Suppressor macrophage treated with lipopolysaccharide for 1 hour (primary cell): Measurements from ENCODE around the gene APOA1.
"Not testable (repeated sequence)": the region's sequence is repeated elsewhere in the genome, so short reads cannot be mapped to it uniquely, and the experiment has no call there.

Source experiments
- DNase-seq, 3 donors: peaks; one replicate each; pipeline ENCODE4 v3.0.0-alpha.2; 2020 to 2022

The APOA1 gene

DNA sequence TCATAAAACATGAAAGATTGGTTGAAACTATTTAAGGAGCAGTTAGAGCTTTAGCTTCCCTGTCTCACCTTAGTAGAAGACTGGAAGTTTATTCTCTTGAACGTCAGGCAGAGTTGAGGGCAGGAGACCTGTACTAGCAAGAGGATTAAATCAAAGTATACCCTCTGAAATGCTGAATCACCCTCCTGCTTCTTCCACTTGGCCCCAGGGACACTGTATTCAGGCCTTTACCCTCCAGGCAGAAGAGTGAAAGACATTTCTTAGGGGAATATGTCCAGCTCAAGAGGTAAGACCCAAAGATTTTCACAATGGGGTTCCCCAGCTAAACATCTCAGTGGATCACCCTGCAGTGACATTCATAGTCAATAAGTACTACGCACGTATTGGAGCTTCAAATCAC lies 26.2 kb downstream of the APOA1 start:
- no peak for DNase-seq

DNA sequence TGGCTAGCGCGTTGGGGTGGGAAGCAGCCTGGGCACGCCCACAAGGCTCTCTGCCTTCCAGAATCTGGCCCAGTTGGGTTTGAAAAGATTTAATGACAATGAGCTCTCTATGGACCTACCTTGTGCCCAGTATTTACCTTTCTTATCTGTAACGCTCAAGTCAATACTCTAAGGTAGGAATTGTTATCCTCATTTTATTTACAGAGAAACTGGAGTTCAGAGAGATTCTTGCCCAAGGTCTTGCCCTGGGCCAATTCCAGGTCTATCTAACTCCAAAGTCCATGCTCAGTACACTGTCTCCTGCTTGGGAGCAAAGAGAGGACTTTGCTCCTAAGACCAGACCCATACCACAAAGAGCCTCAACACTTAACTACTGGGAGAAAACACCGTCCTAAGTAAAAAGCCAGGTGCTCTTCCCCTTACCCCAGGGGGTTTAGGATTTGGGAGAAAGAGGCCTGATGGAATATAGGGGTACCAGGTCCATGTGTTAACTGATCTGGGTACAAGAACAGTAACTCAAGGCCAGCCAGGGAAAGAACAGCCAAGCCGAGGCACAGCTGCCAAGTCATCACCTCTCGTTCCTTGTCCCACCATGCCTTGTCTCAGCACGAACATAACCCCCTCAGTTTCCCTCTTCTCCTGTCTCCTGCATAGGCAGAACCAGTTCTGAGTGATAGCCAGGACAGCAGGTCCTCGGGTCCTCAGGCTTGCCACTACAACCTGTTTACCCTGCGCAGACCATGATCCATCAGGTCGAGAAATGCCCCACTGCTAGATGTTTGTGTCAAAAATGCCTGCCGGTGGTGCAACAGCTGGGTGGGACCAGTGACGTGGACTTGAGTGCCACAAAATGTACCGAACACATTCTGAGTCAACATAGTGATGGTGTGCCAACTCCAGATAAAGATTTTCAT lies 28.9 kb downstream of the APOA1 start:
- no peak for DNase-seq

DNA sequence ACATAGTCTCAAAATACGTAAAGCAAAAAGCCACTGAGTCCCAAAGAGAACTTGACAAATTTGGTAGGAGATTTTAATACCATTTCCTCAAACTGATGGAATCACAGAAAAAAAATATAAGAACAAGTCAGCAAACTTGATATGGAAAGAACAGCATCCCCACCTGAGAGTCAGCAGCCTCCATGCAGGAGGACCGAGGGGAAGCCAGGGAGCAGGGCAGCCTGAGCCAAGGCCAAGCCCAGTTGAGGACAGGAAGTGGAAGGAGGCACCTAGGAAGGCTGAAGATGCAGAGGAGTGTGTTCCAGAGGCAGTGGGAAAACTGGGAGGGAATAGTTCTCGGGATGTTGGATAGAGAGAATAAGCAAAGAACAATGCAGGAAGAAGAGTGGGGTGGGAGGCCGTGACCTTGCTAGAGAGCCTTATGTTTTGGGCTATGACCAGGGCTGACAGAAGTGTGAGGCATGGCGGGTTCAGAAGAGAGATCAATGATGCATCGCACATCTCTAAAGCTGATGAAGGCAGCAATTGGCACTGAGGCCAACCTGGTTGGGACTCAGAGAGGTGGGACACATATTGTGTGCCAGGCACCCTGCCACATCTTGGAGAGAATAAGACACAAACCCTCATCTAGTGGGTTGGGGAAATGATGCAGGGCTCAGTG lies 29.7 kb downstream of the APOA1 start:
- no peak for DNase-seq

DNA sequence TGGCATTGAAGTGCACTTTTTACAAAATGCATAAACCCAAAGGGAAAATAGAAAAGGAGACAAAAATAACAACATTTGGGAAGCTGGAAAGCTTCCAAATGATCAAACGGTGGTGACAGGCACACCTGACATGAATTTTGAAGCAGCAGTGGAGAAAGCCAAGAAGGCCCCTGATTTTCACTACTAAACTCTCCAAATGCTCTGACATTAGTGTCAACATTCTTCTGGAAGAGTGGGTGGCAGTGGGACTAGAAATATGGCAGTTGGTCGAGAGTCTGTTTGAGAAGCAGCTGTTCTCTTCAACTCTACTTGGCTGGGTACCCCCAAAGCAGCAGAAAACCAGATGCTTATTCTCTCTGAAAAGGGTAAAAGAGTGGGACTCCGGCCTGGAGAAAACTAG lies 33.4 kb downstream of the APOA1 start:
- DNase-seq = no peak

DNA sequence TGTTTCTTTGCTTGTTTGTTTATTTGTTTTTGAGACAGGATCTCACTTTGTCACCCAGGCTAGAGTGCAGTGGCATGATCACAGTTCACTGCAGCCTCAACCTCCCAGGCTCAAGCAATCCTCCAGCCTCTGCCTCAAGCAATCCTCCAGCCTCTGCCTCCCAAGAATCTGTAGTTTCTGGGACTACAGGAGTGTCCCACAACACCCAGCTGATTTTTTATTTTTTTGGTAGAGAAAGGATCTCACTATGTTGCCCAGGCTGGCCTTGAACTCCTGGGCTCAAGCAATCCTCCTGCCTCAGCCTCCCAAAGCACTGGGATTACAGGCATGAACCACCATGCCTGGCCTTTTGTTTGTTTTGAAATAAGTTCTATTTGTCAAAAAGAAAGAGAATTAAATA lies 35.8 kb downstream of the APOA1 start:
- not testable (repeated sequence) for DNase-seq

DNA sequence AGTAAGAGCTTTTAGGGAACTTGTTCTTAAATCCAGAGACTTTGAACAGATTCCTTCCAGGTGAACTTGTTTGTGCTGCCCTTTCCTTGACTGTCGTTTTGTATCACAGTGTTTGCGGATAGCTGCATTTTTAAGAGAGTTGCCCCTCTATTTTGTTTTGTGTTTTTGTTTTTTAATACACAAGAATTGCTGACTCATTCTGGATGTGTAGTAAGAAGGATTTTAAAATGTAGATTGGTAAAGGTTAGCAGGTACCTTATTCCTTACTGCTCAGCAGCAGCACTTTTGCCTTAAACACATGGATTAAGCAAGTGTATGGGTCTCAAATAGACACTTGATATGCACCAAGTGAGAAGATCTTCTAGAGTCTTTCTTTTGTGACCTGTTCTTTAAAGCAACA lies 36.8 kb downstream of the APOA1 start:
- no peak for DNase-seq

DNA sequence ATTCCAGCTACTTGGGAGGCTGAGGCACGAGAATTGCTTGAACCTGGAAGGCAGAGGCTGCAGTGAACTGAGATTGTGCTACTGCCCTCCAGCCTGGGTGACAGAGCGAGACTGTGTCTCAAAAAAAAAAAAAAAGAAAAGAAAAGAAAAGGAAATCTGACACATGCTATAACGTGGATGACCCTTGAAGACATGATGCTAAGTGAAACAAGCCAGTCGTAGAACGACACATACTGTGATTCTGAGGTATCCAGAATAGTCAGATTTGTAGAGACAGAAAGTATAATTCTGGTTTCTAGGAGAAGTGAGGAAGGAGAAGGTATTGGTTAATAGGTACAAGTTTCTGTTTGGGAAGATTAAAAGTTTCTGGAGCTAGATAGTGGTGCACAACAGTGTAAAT lies 39.1 kb downstream of the APOA1 start:
- no peak for DNase-seq

DNA sequence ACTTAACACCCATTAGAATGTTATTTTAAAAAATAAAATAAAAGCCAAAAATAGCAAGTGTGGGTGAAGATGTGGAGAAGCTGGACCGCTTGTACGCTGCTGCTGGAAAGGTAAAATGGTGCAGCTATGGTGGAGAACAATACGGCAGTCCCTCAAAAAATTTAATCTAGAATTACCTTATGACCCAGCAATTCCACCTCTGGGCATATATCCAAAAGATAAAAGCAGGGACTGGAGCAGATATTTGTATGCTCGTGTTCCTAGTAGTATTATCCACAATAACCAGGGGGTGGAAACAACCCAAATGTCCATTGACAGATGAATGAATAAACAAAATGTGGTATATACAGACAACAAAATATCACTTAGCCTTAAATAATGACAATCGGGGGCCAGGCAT lies 39.6 kb downstream of the APOA1 start:
- no peak for DNase-seq

DNA sequence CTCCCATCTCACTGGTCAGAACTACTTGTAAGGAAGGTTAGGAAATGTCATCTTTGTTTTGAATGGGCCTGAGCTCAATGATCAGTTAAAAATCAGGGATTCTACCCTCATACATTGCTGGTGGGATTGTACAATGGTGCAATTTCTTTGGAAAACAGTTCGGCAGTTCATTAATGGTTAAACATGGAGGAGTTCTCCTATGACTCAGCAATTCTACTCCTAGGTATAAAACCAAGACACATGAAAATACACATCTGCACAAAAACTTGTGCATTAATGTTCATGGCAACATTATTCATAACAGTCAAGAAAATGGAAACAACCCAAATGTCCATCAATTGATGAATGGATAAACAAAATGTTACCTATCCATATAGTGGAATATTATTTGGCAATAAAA lies 40.9 kb downstream of the APOA1 start:
- no peak for DNase-seq

DNA sequence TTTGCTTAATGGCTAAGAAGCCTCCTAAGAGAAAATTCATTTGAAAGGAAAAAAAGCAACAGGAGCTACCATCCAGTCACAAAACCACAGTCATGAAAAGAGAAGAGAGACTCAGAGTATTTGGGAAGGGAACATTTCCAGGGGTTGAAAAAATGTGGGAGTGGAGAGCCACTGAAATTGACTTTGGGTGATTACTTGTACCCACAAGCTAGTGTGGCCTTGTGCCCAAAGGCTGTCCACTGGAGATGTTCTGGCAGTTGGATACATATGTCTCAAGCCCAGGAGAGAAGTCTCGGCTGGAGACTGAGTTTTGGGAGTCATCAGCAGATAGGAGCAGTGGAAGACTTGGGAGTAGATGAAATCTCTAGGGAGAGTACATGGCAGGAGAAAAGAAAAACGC lies 42.6 kb downstream of the APOA1 start:
- no peak for DNase-seq

DNA sequence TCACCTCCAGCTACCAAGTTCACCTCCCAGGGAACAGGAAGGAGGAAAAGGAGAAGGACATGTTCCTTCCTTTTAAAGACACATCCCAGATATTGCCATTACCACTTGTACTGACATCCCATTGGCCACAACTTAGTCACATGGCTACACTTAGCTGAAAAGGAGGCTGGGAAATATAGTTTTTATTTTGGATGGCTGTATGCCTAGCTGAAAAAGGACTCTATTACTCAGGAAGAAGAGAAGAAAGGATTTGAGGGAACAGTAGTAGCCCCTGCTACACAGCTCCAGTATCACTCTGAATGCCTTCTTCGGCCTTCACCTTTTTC lies 43.7 kb downstream of the APOA1 start:
- DNase-seq = no peak

DNA sequence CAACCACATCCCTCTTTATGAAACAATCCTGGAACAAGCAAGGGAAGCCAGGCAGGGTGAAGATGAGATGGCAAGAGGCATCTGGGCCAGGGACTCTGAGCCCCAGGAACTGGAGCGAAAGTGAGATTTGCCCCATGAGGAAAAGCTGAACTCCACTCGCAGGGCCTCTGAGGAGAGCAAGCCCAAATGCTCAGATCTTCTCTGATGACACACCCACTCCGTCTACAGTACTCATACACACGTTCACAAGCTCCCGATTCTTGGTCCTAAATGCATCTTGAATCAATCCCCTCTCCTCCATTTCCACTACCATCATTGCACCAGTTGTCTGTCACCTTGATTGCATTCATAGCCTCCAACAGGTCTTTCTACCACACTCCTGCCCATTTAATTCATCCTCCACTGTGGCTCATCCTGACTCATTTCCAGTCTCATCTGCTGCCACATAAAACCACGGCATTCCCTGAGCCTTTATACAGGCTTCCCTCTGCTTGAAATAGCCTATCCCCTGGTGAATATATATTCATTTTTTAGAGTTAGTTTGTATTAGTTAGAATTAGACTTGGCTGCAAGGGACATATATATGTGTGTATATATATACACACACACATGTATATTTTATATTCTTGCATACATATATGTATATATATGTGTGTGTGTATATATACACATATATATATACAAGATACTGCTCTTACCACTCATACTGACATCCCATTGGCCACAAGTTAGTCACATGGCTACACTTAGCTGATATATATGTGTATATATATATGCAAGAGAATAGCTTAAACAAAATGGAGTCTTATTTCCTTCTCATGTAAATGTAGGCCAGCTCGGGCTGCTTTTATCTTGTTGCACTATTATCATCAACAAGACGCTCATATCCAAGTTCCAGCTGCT lies 44.3 kb downstream of the APOA1 start:
- no peak for DNase-seq

DNA sequence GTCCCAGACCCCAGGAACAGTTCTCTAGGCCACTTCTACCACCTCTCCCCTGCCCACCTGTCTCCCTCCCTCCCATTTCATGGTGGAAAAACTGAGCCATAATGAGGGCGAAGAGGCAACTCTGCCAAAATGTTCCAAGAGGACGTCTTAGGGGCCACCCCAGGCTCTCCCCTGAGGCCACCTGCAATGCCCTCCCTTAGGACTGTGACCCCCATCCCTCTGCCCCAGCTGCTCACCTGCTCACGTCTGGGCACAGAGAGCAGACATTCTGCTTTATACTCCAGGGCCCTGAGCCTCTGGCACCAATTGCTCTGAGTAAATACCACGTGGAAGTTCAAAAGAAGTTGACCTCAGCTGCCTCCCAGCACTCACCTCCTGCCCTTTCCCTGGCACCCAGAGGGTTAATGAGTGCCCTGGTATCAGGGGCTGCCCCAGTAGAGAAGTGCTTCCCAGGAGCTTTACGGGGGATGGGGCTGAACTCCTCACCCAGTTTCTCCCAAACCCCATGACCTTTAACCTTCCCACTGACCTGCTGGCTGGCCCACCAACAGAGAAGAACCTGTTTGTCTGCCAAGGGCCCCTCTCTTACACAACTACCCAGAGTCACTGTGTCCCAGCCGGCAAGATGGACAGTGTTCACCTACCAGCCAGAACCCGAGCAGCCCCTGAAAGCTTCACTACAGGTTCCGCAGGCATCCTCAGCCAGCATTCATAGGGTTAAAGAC lies 45.1 kb downstream of the APOA1 start:
- no peak for DNase-seq

DNA sequence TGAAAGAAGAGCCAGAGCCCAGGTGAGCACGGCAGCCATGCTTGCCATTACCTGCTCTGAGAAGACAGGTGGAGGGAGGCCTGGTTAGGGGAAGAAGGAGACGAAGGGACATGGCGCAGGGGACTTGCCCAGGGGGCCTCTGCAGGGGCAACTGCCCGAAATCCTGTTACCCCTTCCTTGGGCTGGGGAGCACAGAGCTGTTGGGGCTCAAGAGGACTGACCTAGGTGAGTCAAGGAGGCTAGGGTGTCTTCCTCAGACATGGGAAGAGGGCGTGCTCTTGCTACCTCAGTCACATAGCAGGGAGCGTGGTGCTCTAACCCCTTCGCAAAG lies 45.6 kb downstream of the APOA1 start, which contains the start of gene APOA5:
Gene APOA5, minus strand, starts transcription at position 67 of the 331 bp plus-strand sequence. Its CDS starts 19 bp downstream, at position 48.
- no peak for DNase-seq

DNA sequence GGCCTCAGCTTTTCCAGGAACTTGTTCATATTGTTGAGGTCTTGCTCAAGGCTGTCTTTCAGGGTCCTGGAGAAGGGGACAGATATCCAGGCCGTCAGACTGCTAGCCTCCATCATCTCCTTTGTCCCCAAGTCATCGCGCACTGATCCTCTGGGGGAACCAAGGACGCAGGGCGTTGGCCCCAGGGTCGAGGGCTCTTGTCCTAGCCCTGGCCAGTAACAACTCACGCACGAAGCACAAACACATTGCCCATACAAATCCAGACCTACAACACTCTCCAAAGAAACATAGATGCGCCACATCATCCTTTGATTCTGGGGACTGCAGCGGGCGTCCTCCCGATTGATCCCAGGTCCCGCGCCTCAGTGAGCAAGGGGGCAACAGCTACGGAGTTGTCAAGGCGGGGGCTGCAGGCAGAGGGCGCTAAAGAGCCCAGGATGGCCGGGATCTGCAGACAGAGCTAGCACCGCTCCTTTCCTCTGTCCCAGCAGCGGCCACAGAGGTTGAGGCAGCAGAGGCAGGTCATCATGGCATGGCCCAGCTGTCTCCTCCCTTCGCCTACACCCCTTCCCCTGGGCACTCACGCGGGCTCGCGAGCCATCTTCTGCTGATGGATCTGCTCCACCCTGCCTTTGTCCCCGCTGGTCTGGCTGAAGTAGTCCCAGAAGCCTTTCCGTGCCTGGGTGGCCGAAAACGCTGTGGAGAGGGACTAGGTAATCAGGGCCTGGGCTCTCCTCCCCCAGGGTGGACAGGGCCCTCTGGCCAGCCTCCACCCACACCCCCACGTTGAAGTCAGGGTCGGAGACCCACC lies 46.2 kb downstream of the APOA1 start:
- peak; percentile 72 to 85 (median 78) for DNase-seq

DNA sequence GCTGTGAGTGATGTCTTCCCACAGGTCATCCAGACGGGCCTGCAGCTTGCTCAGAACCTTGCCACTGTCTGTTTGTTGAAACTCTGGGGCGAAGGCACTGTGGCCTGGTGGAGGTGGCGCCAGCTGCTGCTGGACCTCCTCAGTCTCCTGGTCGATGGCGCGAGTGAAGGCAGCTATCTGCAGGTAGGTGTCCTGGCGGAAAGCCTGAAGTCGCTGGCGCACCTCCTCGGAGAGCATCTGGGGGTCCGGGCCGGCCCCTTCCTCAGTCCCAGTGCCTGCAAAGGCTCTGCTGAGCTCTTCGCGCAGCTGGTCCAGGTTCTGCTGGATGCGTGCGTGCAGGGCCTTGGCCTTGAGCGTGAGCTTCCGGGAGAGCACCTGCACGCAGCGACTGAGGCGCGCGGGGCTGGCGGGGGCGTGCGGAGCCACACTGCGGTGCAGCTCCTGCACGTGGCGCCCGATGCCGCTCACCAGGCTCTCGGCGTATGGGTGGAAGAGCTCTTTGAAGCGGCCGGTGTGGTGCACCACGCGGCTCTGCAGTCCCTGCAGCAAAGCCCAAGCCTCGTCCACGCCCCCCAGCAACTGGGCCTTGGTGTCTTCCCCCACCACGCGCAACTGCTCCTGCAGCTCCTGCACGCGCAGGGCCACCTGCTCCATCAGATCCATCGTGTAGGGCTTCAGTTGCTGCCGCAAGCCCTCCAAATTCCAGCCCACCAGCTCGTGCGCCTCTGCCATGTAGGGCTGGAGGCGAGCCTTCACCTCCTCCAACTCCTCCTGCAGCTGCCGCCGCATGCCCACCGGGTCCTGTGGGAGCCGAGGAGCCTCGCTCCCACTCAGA lies 47.0 kb downstream of the APOA1 start:
- DNase-seq = no peak

DNA sequence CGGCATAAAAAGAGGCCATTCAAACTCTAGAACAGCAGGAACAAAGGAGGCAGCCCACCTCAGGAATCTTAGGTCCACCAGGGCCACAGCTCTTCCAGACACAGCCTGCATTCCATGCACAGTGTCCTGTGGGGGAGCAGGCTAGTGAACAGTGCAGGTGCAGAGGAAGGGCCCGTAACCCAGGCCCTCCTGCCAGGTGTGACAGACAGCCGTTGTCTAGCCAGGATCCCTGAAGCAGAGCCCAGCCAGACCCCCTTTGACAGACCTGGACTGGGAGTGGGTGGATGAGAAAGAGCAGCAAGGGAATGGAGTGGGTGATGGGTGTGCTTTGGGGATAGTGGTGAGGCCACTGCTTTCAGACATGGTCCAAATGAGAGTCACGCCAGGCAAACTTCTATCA lies 48.4 kb downstream of the APOA1 start:
- DNase-seq = no peak

DNA sequence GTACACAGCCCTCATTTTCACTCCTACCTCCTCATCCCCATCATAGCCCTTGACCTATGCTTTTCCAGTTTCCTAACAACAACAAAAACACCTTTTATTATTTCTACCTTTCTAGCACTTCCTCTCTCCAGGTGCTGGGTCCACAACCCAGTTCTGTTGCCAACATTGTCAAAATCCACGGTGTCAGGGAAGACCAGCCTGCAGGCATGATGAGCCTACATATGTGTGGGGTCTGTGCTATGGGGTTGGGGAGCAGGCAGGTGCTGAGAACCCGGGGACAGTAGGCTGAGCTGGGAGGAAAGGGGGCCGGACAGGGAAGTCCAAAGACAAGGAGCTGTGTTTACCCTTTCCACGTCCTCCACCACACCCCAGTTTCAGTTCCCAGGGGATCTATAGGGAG lies 48.9 kb downstream of the APOA1 start:
- DNase-seq = no peak

DNA sequence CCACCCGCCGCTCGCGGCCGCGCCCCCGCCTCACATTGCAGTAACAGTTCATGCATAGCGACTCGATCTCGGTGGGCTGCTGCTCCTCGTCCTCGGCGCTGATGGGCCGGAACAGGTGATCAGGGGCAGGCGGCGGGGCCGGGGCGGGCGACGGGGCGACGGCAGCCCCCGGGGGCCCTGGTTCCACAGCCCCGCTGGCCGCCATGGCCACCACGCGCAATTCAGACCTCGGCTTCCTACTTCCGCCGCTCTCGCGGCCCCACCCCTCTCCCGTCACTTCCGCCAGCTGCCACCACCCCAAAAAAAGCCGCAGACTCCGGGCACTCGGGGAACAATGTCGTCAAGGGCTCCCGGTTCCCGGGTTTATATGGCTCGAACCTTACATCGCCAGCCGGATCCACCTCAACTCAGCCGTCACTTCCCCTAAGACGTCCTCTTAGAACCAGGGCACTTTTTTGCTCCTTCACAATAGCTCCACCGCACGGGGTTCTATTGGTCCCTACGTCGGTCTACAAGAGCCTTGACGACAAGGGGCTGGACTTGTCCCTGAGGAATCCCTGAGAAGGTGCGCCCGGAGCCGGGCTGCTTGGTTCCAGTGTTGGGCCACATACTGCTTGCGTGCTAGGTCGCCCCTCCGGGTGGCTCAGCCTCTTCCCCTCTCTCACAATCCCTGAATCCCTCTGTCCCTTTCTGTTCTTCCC lies 49.5 kb downstream of the APOA1 start, which contains the start of gene ZPR1:
Gene ZPR1, minus strand, starts transcription at position 238 of the 701 bp plus-strand sequence. Its CDS starts 33 bp downstream, at position 205.
- peak; percentile 83 to 91 (median 86) for DNase-seq

DNA sequence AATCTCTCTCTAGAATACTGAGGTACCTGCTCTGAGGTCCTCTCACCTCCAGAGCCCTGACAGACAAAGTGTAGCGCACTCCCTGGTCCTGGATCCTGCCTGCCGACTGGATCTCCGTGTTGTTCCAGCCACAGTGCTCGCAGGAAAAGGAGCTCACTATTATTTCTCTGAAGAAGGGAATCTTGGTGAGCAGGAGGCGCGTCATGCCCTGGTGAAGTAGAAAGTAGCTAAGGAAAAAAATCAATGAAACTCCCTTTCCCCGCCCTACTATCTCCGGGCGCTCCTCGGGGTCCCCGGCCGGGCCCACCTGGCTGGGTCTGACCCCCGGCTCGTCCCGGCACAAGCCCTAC lies 50.0 kb downstream of the APOA1 start:
- peak; percentile 33 to 40 (median 34) for DNase-seq
